DOHH2 (cell line): ENCODE data around the gene NIPBL.

ENCODE experiments used
- H3F3A ChIP-seq: fragments of 200-600 bp; sonication (generic), shearing (Covaris generic); 2 replicates; pipeline ENCODE4 v1.6.0; 2016; ENCODE audit warnings: antibody characterized with exemption, mild to moderate bottlenecking; ENCODE audit not compliant: control insufficient read depth, insufficient read depth
- H3K27ac ChIP-seq: fragments of 200-600 bp; sonication (generic); 2 replicates; pipeline ENCODE4 v1.5.1; 2014; ENCODE audit warnings: low read depth, mild to moderate bottlenecking, low read length, moderate library complexity
- H3K27me3 ChIP-seq: fragments of 200-600 bp; sonication (generic); 2 replicates; pipeline ENCODE4 v1.6.1; 2014; ENCODE audit warnings: mild to moderate bottlenecking, low read length, mixed read lengths; ENCODE audit not compliant: control insufficient read depth
- H3K36me3 ChIP-seq: fragments of 200-600 bp; sonication (generic); 2 replicates; pipeline ENCODE4 v1.6.1; 2014; ENCODE audit warnings: mild to moderate bottlenecking, low read length, moderate library complexity, mixed read lengths; ENCODE audit not compliant: control insufficient read depth
- H3K4me1 ChIP-seq: fragments of 200-600 bp; sonication (generic); 2 replicates; pipeline ENCODE4 v1.6.1; 2014; ENCODE audit warnings: mild to moderate bottlenecking, low read length, mixed read lengths; ENCODE audit not compliant: control insufficient read depth
- H3K4me2 ChIP-seq: fragments of 200-600 bp; sonication (generic); 2 replicates; pipeline ENCODE4 v1.6.0; 2014; ENCODE audit warnings: mild to moderate bottlenecking, low read length, moderate library complexity
- H3K4me3 ChIP-seq: fragments of 200-600 bp; sonication (generic); 2 replicates; pipeline ENCODE4 v1.5.1; 2014; ENCODE audit warnings: mild to moderate bottlenecking, low read length, mixed read lengths
- H3K79me2 ChIP-seq: fragments of 200-600 bp; sonication (generic); 2 replicates; pipeline ENCODE4 v1.6.1; 2014; ENCODE audit warnings: mild to moderate bottlenecking, low read length, mixed read lengths; ENCODE audit not compliant: control insufficient read depth
- H3K9me2 ChIP-seq: fragments of 200-600 bp; sonication (generic); replicated peaks from 2 replicates; pipeline ENCODE4 v1.6.1; 2014; ENCODE audit warnings: mild to moderate bottlenecking, low read length, mixed read lengths; ENCODE audit not compliant: control insufficient read depth
- H3K9me3 ChIP-seq: fragments of 200-600 bp; sonication (generic); 2 replicates; pipeline ENCODE4 v1.6.1; 2014; ENCODE audit warnings: antibody characterized with exemption, low read length, mixed read lengths; ENCODE audit not compliant: control insufficient read depth, insufficient read depth
- H4K20me1 ChIP-seq: fragments of 200-600 bp; sonication (generic); 2 replicates; pipeline ENCODE4 v1.6.0; 2014; ENCODE audit warnings: low read depth, mild to moderate bottlenecking, antibody characterized with exemption, low read length, moderate library complexity; ENCODE audit not compliant: control insufficient read depth, insufficient read depth
- CTCF ChIP-seq: fragments of 200-600 bp; sonication (generic); IDR thresholded peaks from one replicate; pipeline ENCODE4 v1.5.1; 2014; ENCODE audit warnings: antibody characterized with exemption, mild to moderate bottlenecking, low read depth, low read length; ENCODE audit not compliant: poor library complexity, severe bottlenecking
- EZH2phosphoT487 ChIP-seq: fragments of 200-600 bp; sonication (generic); IDR thresholded peaks from 2 replicates; pipeline ENCODE4 v1.6.1; 2017; ENCODE audit warnings: borderline replicate concordance, mild to moderate bottlenecking, antibody characterized with exemption, low read length, moderate library complexity, mixed read lengths

The NIPBL gene

GRCh38 chr5:36939969-36940858, 63.6 kb downstream of the NIPBL start:
- Histone ChIP-seq H3K4me2 (no peak overlapping the region), H3K36me3 (no peaks in the 10 kb centered on the region), H3K27me3 (no peaks in the 10 kb centered on the region), H3K79me2 (peaks cover 85% of the 10 kb centered on the region), H4K20me1 (peaks cover 19% of the 10 kb centered on the region; the same call in 1 of the 2 replicates), H3K27ac (no peak overlapping the region), H3K4me3 (no peak overlapping the region), H3F3A (peaks cover 9% of the 10 kb centered on the region; the same call in 1 of the 2 replicates), H3K9me2 (no peaks in the 10 kb centered on the region), H3K4me1 (no peaks in the 10 kb centered on the region), H3K9me3 (no peaks in the 10 kb centered on the region)
- TF ChIP-seq EZH2phosphoT487 (no peak), CTCF (no peak)

- Histone ChIP-seq H3K4me1 (no peaks in the 10 kb centered on the region), H3K27ac (no peak overlapping the region), H4K20me1 (peaks cover 31% of the 10 kb centered on the region; the same call in 1 of the 2 replicates), H3F3A (peaks cover 9% of the 10 kb centered on the region; the same call in 1 of the 2 replicates), H3K79me2 (peaks cover 83% of the 10 kb centered on the region), H3K4me3 (no peak overlapping the region), H3K9me3 (no peaks in the 10 kb centered on the region), H3K9me2 (no peaks in the 10 kb centered on the region), H3K36me3 (no peaks in the 10 kb centered on the region), H3K27me3 (no peaks in the 10 kb centered on the region), H3K4me2 (no peak overlapping the region)
- TF ChIP-seq CTCF = no peak
- TF ChIP-seq EZH2phosphoT487 = no peak
These were observed 67.0 kb downstream of the NIPBL start for GRCh38 chr5:36943584-36943983.

GRCh38 chr5:36944024-36944423, 67.5 kb downstream of the NIPBL start:
- Histone ChIP-seq H3K9me3 (no peaks in the 10 kb centered on the region), H3K36me3 (no peaks in the 10 kb centered on the region), H3K4me2 (no peak overlapping the region), H3K79me2 (peaks cover 83% of the 10 kb centered on the region), H3K4me3 (no peak overlapping the region), H3K27me3 (no peaks in the 10 kb centered on the region), H3K27ac (no peak overlapping the region), H3F3A (peaks cover 9% of the 10 kb centered on the region; the same call in 1 of the 2 replicates), H3K4me1 (no peaks in the 10 kb centered on the region), H4K20me1 (peaks cover 27% of the 10 kb centered on the region; the same call in 1 of the 2 replicates), H3K9me2 (no peaks in the 10 kb centered on the region)
- TF ChIP-seq CTCF (no peak), EZH2phosphoT487 (no peak)
